Endometrial microvascular endothelial cells (primary cell): ENCODE measurements around the gene FOXB1. TPM values are rescaled to one million over a fixed set of nuclear protein-coding genes. Genes with fewer than 3 reads are reported as not detected.

Experiments
- in situ Hi-C: cut with HindIII; loops from 2 replicates; pipeline ENCODE4 v1.10.0; 2017; ENCODE audit warnings: low sequenced_read_pairs, low pct_unique_long_range_greater_than_20kb; ENCODE audit errors: inconsistent ontology term
- total RNA-seq: library from RNA; depleted of rRNA; stranded (reverse); fragments of >200 nt; gene quantifications from one replicate; pipeline ENCODE4 v1.2.3, GENCODE V29; 2015; ENCODE audit errors: inconsistent ontology term

The FOXB1 gene
- total RNA-seq, 1 donor from 2014 or later, result not detected

GRCh38 chr15:60009980-60010732, 6.0 kb downstream of the FOXB1 start:
- in situ Hi-C loops, result no loop called here

GRCh38 chr15:60010858-60011257, 6.7 kb downstream of the FOXB1 start:
- in situ Hi-C loops, result no loop called here

DNA sequence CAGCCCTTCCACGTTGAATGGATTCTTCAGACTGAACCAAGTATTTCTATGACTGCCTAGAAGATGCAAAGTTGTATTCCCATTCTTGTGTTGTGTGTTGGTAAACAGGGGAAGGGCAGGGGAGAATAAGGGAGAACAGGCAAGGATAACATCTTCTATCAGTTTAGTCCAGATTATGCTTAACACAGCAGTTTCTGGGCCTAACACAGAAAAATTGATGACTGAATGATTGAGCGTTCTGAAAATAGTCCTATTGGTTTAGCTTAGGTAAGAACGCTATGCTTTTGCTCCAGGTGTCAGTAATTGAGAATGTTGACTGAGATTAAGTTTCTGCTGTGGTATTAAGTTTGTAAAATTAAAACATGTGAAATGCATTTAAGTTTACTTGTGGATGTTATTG, 8.6 kb downstream of the FOXB1 start:
- in situ Hi-C loops, result no loop called here

GRCh38 chr15:60017538-60018520, 13.7 kb downstream of the FOXB1 start:
- in situ Hi-C loops, result no loop called here

DNA sequence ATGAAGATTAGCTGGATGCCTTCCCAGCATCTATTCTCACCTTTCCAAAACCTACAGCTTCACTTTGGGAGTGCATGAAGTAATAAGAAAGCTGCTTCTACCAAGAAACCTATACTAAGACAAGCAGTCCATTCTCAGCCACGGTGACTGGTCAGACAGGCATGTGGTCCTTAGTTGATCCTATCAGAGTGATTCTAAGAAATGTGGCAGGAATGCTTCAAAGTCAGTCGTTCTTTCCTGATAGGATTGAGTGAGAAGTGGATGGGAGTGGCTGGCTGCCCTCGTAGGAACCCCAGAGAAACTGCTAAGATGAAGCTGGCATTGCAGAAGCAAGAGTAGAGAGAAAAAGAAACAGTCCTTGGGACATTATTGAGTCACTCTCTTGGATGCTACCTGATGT, 16.6 kb downstream of the FOXB1 start:
- in situ Hi-C loops, result no loop called here

- in situ Hi-C loops, result no loop called here
These were observed 17.7 kb downstream of the FOXB1 start for GRCh38 chr15:60021589-60022378.

GRCh38 chr15:60022379-60022741, 18.2 kb downstream of the FOXB1 start:
- in situ Hi-C loops, result no loop called here

DNA sequence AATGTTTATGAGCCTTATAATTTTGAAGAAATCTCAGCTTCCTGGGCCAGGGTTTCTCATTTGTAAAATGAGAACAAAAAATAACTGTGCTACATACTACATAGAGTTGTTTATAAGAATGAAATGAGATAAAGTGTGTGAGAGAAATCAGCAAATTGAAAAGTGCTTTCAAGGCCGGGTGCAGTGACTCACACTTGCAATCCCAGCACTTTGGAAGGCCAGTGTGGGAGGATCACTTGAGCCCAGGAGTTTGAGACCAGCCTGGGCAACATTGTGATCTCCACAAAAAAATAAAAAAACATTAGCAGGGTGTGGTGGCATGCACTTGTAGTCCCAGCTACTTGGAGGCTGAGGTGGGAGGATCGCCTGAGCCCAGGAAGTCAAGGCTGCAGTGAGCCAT, 22.4 kb downstream of the FOXB1 start:
- in situ Hi-C loops, result no loop called here

DNA sequence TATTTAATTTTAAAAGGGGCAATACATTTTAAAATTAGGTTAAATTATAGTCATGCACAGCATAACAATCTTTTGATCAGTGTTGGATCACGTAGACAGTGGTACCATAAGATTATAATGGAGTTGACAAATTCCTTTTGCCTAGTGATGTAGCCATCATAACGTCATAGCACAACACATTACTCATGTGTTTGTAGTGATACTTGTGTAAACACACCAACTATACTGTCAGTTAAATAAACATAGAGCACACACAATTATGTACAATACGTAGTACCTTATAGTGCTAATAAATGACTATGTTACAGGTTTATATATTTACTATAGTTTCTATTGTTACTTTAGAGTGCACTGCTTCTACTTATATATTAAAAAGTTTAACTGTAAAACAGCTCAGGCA, 31.2 kb downstream of the FOXB1 start:
- in situ Hi-C loops, result no loop called here

DNA sequence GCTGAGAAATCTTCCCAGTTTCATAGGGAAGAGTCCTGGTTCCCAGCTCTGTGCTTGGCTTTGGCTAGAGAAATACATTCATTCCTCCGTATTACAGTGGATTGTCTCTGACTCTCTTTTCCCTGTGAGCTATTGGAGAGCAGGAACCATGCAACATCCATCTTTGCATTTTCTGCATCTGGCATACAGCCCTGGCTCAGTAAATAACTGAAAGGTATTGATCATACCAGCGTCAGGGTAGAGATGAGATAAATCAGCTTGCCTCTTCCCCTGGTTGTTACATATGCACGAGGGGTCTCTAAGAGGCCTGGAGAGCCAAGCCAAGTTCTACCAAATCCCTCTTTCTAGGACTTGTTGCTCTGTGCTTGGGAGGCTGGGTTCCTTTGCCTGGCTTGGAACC, 35.2 kb downstream of the FOXB1 start:
- in situ Hi-C loops, result no loop called here

DNA sequence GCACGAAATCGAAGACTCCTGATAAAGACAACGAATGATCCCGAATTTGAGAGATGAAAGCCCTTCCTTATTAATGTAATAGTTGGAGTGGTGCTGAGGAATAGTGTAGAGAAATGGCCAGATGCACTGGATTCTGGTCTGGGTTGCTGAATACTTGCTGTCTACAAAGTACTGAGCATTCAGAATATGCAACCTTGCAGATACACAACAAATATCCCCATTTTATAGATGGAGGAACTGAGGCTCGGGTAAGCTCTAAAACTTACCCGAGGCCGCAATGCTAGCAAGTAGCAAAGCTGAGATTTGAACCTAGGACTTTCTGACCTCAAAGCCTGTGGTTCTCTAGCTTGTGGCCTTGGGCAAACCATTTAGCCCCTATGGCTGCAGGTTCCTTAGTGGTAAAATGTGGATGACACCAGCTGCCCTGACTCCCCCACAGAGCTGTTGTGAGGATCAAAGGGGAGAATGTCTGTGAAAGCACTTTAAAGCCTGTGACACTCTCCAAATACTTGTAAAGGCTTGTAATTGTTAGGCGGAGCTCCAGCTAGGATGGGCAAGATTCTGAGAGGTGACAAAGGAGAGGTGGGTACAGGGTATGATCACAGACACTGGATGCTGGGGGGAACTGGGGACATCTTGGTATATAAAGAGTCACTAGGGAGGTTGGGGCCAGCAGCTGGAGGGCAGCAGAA, 39.8 kb downstream of the FOXB1 start:
- in situ Hi-C loops, result no loop called here

DNA sequence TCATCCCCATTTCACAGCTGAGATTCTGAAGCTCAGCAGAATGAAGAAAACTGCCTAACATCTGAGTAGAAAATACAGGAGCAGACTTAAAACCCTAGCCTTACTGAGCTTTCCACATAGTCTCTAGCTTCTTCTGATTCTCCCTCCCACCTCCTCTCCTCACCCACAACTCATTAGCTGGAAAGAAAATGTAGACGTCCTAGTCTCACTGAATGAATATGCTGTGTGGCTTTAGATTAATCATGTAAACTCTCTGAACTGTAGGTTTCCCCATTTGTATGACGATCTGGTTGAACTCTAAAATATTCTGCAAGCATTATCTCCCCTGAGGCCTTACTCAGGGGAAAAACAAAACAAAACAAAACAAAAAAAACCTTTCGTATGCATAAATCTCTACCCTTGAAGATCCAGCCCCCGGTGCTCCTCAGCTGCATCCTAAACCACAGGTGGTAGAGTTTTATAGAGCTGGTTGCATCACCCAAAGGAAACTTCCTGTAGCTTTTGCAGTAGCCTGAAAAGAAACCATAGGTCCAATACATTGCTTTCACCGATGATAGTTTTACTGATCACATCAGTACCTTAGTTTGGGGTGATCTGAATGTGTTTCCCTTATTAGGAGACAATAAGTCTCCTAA, 40.6 kb downstream of the FOXB1 start:
- in situ Hi-C loops, result no loop called here

DNA sequence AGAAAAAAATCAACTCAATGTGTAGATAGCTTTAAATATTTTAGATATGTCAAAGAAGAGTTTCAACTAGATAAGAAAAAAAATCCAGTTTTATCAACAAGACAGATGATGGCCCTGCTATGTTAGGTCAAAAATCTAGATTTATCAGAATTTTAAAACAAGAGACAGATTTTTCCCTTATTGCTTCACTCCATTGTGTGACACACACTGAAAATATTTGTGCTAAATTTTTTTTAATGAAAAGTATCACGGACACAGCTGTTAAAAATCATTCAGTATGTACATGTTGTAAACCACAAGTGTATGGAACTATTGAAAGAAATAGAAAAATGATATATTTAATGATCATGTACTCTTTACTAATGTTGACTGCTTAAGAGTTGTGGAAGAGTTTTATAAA, 43.6 kb downstream of the FOXB1 start:
- in situ Hi-C loops, result no loop called here

GRCh38 chr15:60049948-60050347, 45.8 kb downstream of the FOXB1 start:
- in situ Hi-C loops, result no loop called here

- in situ Hi-C loops, result no loop called here
These were observed 48.7 kb downstream of the FOXB1 start for GRCh38 chr15:60052796-60053195.

DNA sequence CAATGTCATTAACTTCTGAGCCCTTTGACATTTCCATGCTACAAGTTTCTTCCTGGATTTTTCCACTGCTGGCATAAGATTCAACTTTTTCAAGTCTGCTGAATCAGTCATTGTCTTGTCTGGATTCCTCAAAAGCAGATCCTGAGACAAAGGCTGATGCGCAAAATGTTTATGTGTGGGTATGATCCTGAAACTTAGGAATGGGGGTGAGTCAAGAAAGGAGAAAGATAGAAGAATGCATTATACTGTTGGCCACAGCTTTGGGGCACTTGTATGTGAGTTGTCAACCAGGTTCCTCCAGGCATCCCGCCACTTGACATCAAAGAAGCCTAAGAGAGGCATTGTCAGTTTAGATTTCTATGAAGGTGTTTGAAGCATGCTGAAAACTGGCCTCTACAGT, 50.4 kb downstream of the FOXB1 start:
- in situ Hi-C loops, result no loop called here
